ENCODE results near the gene GPR171. TPM values are rescaled to one million over a fixed set of nuclear protein-coding genes. Genes with fewer than 3 reads are reported as not detected.
"Not testable (repeated sequence)": the region's sequence is repeated elsewhere in the genome, so short reads cannot be mapped to it uniquely, and the experiment has no call there.

The GPR171 gene
- 10 to 100 TPM; 20.7 to 33.8 TPM for total RNA-seq
- 45.7 to 197 reads per million in 2 donors for total RNA-seq

- Mint-ChIP-seq H3K27me3 (no peaks in the 10 kb centered on the region), H3K36me3 (ENCODE audit: low read depth) (peaks cover 6% of the 10 kb centered on the region), H3K27ac (peak within 1 kb of the TSS; percentile 98), H3K4me1 (peaks cover 44% of the 10 kb centered on the region), H3K4me3 (peak within 1 kb of the TSS; percentile 82)
- ATAC-seq = peak; percentile 92
- H3K9me3 ChIP-seq (ENCODE audit: control insufficient read depth, low read length, poor library complexity, severe bottlenecking) = no peaks in the 10 kb centered on the region
- DNase-seq = peak; percentile 17 to 50 (median 25)
Measured at GRCh38 chr3:151203051-151203420, at the start of gene GPR171. Gene GPR171 (minus strand): TSS chr3:151203216. CDS start chr3:151199386, 3,830 bp downstream.

DNA sequence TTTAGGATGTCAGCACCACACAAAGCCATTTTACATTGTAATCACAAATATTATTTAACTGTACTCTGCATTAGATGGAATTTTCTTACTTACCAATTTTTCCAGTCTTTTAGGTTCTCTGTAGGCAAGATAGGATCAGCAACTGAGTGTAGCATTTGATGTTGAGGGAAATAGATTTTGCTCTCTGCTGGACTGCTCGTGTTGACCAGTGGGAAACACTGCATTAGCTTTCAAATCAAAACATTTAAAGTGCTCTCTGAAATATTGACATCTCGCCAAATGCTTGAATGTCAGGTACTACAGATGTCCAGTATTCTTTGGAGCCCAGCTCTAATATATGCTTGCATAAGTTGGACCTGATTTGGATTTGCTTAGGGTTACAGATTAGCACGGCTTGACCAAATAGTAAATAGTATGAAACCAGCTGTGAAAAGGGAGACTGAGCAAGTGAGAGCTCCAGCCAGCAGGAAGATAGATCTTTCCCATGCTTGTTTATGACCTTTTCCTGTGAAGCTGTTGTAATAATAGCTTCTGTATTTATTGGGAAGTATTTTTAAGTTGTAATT, 45.8 kb upstream of the GPR171 start:
- Mint-ChIP-seq H3K36me3 (ENCODE audit: low read depth) (no peaks in the 10 kb centered on the region), H3K4me3 (no peak overlapping the region), H3K27me3 (peaks cover 5% of the 10 kb centered on the region), H3K27ac (no peak overlapping the region), H3K4me1 (peaks cover 2% of the 10 kb centered on the region)
- ATAC-seq (no peak), DNase-seq (no peak)
- H3K9me3 ChIP-seq (ENCODE audit: control insufficient read depth, low read length, poor library complexity, severe bottlenecking) = no peaks in the 10 kb centered on the region

GRCh38 chr3:151242006-151242405, 39.0 kb upstream of the GPR171 start:
- ATAC-seq; DNase-seq; H3K27me3 Mint-ChIP-seq; H3K36me3 Mint-ChIP-seq (ENCODE audit: low read depth); H3K4me1 Mint-ChIP-seq; H3K9me3 ChIP-seq (ENCODE audit: control insufficient read depth, low read length, poor library complexity, severe bottlenecking); H3K4me3 Mint-ChIP-seq; H3K27ac Mint-ChIP-seq: not testable (repeated sequence)

DNA sequence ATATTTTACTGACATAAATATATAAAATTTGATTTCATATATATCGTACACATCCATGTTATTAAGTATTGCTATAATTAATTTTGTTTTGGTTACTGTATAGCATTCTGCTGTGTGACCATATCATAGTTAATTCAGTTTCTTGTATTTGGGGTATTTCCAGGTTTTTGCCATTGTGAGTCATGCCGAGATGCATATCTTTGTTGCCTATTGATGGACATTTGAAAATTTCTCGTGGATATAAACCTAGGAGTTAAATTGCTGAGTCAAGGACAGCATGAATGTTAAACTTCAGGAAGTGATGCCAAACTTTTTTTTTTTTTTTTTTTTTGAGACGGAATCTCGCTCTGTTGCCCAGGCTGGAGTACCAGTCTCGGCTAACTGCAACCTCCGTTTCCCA, 33.7 kb upstream of the GPR171 start:
- Mint-ChIP-seq H3K4me3 (no peak overlapping the region), H3K27ac (no peak overlapping the region), H3K4me1 (peaks cover 8% of the 10 kb centered on the region), H3K36me3 (ENCODE audit: low read depth) (no peaks in the 10 kb centered on the region), H3K27me3 (no peaks in the 10 kb centered on the region)
- DNase-seq = no peak
- no peak for ATAC-seq
- no peaks in the 10 kb centered on the region for H3K9me3 ChIP-seq (ENCODE audit: control insufficient read depth, low read length, poor library complexity, severe bottlenecking)

GRCh38 chr3:151236316-151236715, 33.3 kb upstream of the GPR171 start:
- no peaks in the 10 kb centered on the region for H3K9me3 ChIP-seq (ENCODE audit: control insufficient read depth, low read length, poor library complexity, severe bottlenecking)
- no peak overlapping the region for H3K4me3 Mint-ChIP-seq
- H3K36me3 Mint-ChIP-seq (ENCODE audit: low read depth) = no peaks in the 10 kb centered on the region
- H3K4me1 Mint-ChIP-seq = peaks cover 10% of the 10 kb centered on the region
- ATAC-seq = no peak
- DNase-seq = no peak
- H3K27ac Mint-ChIP-seq = no peak overlapping the region
- H3K27me3 Mint-ChIP-seq = no peaks in the 10 kb centered on the region

DNA sequence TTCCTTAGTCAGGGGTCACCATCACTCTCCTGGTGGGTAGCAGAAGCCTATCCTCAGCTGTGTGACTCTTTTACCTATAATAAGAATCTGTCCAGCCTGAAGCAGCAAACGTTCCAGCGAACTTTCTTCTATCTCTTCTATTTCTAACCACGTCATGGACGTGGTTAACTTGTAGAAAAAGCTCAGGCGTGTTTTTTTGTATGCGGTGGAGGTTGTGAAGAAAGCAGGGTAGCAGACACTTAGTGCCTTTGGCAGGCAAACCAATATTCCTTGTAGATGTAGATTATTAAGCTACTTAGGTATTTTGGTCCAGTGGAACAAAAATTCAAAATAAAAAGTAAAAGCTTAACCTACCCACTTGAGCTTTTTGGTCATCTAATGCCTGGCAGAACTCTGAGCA, 31.8 kb upstream of the GPR171 start:
- Mint-ChIP-seq H3K4me1 (peaks cover 19% of the 10 kb centered on the region), H3K27me3 (no peaks in the 10 kb centered on the region), H3K4me3 (no peak overlapping the region), H3K27ac (no peak overlapping the region), H3K36me3 (ENCODE audit: low read depth) (no peaks in the 10 kb centered on the region)
- DNase-seq (no peak), ATAC-seq (no peak)
- H3K9me3 ChIP-seq (ENCODE audit: control insufficient read depth, low read length, poor library complexity, severe bottlenecking) = no peaks in the 10 kb centered on the region

- peaks cover 20% of the 10 kb centered on the region for H3K4me1 Mint-ChIP-seq
- no peaks in the 10 kb centered on the region for H3K9me3 ChIP-seq (ENCODE audit: control insufficient read depth, low read length, poor library complexity, severe bottlenecking)
- no peak overlapping the region for H3K4me3 Mint-ChIP-seq
- H3K36me3 Mint-ChIP-seq (ENCODE audit: low read depth) = no peaks in the 10 kb centered on the region
- peak overlapping the region; percentile 34 for H3K27ac Mint-ChIP-seq
- ATAC-seq (no peak), DNase-seq (no peak)
- H3K27me3 Mint-ChIP-seq = no peaks in the 10 kb centered on the region
Measured at GRCh38 chr3:151232991-151233390, 30.0 kb upstream of the GPR171 start.

DNA sequence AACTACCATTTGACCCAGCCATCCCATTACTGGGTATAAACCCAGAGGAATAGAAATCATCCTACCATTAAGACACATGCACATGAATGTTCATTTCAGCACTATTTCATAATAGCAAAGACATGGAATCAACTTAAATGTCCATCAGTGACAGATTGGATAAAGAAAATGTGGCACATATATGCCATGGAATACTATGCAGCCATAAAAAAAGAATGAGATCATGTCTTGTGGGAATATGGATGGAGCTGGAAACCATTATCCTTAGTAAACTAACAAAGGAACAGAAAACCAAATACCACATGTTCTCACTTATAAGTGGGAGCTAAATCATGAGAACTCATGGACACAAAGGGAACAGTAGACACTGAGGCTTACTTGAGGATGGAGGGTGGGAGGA, 29.4 kb upstream of the GPR171 start:
- ATAC-seq; H3K27me3 Mint-ChIP-seq; H3K9me3 ChIP-seq (ENCODE audit: control insufficient read depth, low read length, poor library complexity, severe bottlenecking); H3K36me3 Mint-ChIP-seq (ENCODE audit: low read depth); DNase-seq; H3K27ac Mint-ChIP-seq; H3K4me3 Mint-ChIP-seq: not testable (repeated sequence)
- H3K4me1 Mint-ChIP-seq = peaks cover 26% of the 10 kb centered on the region

GRCh38 chr3:151230646-151231045, 27.6 kb upstream of the GPR171 start:
- ATAC-seq (no peak), DNase-seq (no peak)
- no peaks in the 10 kb centered on the region for H3K9me3 ChIP-seq (ENCODE audit: control insufficient read depth, low read length, poor library complexity, severe bottlenecking)
- peaks cover 37% of the 10 kb centered on the region for H3K4me1 Mint-ChIP-seq
- H3K27ac Mint-ChIP-seq = peak overlapping the region; percentile 95
- no peaks in the 10 kb centered on the region for H3K27me3 Mint-ChIP-seq
- peaks cover 3% of the 10 kb centered on the region for H3K36me3 Mint-ChIP-seq (ENCODE audit: low read depth)
- peak overlapping the region; percentile 72 for H3K4me3 Mint-ChIP-seq

GRCh38 chr3:151228666-151229040, 25.6 kb upstream of the GPR171 start:
- ATAC-seq (no peak), DNase-seq (no peak)
- no peaks in the 10 kb centered on the region for H3K9me3 ChIP-seq (ENCODE audit: control insufficient read depth, low read length, poor library complexity, severe bottlenecking)
- H3K4me3 Mint-ChIP-seq = no peak overlapping the region
- H3K36me3 Mint-ChIP-seq (ENCODE audit: low read depth) = peaks cover 3% of the 10 kb centered on the region
- H3K27me3 Mint-ChIP-seq = no peaks in the 10 kb centered on the region
- H3K27ac Mint-ChIP-seq = peak overlapping the region; percentile 92
- peaks cover 49% of the 10 kb centered on the region for H3K4me1 Mint-ChIP-seq

- ATAC-seq (peak; percentile 76), DNase-seq (peak; percentile 41 to 66 (median 53))
- Mint-ChIP-seq H3K4me1 (peaks cover 49% of the 10 kb centered on the region), H3K36me3 (ENCODE audit: low read depth) (peaks cover 3% of the 10 kb centered on the region), H3K27ac (peak overlapping the region; percentile 92), H3K4me3 (no peak overlapping the region), H3K27me3 (no peaks in the 10 kb centered on the region)
- H3K9me3 ChIP-seq (ENCODE audit: control insufficient read depth, low read length, poor library complexity, severe bottlenecking) = no peaks in the 10 kb centered on the region
Measured at GRCh38 chr3:151227807-151228665, 25.0 kb upstream of the GPR171 start.

DNA sequence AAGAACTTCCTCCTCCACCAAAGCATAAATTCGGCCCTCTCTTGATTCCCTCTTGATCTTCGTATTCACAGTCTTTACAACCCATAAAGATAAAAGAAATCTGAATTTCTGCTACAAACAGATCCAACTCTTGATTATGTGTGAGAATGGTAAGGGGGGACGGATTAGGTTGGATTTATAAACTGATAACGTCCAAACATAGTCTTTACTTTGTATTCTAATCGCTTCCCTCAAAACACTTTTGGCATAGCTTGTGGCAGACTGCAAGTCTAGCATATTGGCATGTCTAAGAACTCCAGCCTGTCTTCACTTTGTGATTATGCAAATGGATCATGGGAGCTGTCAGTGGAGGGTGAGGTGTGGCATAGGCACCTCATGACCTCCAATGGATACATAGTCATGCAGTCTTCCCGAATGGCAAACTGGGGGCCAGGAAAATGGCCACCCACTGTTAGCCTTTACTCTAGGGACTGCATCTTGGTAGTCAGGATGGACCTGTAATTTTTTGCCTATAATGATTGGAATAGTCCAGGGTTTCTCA, 24.3 kb upstream of the GPR171 start:
- DNase-seq (no peak), ATAC-seq (peak; percentile 7)
- H3K4me3 Mint-ChIP-seq = no peak overlapping the region
- H3K36me3 Mint-ChIP-seq (ENCODE audit: low read depth) = peaks cover 3% of the 10 kb centered on the region
- H3K9me3 ChIP-seq (ENCODE audit: control insufficient read depth, low read length, poor library complexity, severe bottlenecking) = no peaks in the 10 kb centered on the region
- no peaks in the 10 kb centered on the region for H3K27me3 Mint-ChIP-seq
- peaks cover 49% of the 10 kb centered on the region for H3K4me1 Mint-ChIP-seq
- H3K27ac Mint-ChIP-seq = peak overlapping the region; percentile 92

GRCh38 chr3:151226825-151227224, 23.8 kb upstream of the GPR171 start:
- no peak overlapping the region for H3K4me3 Mint-ChIP-seq
- DNase-seq (no peak), ATAC-seq (no peak)
- no peaks in the 10 kb centered on the region for H3K9me3 ChIP-seq (ENCODE audit: control insufficient read depth, low read length, poor library complexity, severe bottlenecking)
- peak overlapping the region; percentile 92 for H3K27ac Mint-ChIP-seq
- H3K4me1 Mint-ChIP-seq = peaks cover 46% of the 10 kb centered on the region
- peaks cover 3% of the 10 kb centered on the region for H3K36me3 Mint-ChIP-seq (ENCODE audit: low read depth)
- no peaks in the 10 kb centered on the region for H3K27me3 Mint-ChIP-seq

All from T-helper 17 cell (primary cell).